Measurements from ENCODE around the gene UPK3BL1.
"Not testable (repeated sequence)": the region's sequence is repeated elsewhere in the genome, so short reads cannot be mapped to it uniquely, and the experiment has no call there.

Gene UPK3BL1

DNA sequence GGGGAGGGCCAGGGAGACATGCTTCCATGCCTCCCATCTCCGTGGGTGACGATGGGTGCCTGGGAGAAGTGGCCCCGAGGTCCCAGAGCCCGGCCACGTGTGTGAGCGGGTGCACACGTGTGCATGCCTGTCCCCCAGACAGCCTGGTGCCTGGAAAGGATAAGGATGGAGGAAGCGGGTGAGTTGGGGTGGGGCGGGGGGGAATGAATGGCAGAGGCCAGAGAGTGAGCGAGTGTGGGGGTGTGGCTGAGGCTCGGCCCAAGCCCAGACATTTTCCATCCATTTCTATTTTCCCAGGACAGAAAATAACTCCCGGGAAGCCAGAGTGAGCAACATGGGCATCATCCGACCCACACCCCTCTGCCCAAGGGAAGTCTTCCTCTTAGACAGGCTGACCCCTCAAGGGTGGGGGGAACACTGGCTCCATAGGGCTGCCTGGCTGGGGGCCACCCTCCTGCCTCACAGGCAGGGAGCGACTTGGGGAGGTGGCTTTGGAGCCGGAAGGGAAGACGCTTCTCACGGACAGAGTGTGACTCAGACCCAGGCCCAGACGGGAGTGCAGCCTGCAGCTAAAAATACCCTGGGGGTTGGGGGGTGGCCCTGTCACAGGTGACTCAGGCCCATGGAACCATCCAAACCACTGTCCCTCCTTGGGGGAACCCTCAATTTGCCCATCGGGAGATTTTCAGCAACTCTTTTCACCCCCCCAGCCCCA is 38.0 kb downstream of the UPK3BL1 start:
- in situ Hi-C loops (cut with MboI; ENCODE audit: low pct_unique_long_range_greater_than_20kb, low sequenced_read_pairs, unreplicated experiment); DNase-seq (ENCODE audit: low spot score): not testable (repeated sequence)

DNA sequence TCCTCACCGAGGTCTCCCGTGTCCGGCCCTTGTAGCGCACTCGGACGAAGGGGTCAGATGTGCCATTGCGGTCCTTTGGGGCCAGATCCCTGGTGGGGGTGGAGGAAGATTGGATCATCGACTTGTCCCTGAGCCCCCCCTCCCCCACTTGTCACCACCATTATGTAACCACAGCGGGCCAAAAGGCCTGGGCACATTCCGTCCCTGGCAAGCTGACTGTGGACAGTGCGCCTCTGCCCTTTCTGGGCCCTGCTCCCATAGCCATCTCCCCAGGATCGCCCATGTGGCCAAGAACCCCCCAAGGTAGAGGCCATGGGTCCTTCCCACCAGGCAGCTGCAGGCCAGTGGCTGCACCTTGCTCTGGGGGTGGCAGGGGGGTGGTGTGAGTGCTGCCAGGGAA is 40.3 kb downstream of the UPK3BL1 start:
- in situ Hi-C loops (cut with MboI; ENCODE audit: low pct_unique_long_range_greater_than_20kb, low sequenced_read_pairs, unreplicated experiment); DNase-seq (ENCODE audit: low spot score): not testable (repeated sequence)

DNA sequence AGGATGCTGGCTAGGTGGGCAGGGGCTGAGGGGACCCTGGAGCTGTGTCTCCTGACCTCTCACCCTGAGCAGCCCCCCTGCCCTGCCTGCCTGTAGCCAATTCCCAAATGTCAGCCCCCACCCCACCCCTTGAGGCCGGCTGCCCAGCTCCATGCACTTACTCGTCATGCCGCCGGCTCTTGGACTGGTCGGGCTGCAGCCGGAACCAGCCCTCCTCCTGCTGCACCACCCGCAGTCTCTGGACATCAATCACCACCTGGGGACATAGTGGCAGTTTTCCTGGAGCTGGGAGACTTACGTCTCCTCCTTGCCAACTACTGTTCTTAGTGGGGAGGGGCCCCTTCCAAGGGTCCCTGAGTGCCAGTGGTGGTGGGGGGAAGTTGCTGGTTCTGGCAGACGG is 42.9 kb downstream of the UPK3BL1 start:
- in situ Hi-C loops (cut with MboI; ENCODE audit: low pct_unique_long_range_greater_than_20kb, low sequenced_read_pairs, unreplicated experiment) = not testable (repeated sequence)

DNA sequence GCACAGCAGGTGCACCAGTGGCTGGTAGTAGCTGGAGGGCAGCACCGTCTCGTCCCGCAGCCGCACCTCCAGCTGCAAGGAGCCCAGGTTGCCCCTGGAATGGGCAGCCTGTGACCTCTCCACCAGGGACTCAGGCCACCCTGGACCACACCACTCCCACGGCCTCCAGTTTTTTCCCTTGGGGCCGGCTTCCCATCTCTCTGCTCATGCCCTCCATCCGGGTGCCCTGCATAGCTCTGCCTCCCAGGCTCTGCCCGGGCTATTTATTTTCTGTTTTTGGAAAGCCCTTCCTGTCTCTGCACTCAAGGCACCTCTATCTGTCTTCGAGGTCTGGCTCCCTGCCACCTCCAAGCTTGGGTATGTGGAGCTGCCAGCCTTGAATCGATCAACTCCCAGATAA is 46.6 kb downstream of the UPK3BL1 start:
- in situ Hi-C loops (cut with MboI; ENCODE audit: low pct_unique_long_range_greater_than_20kb, low sequenced_read_pairs, unreplicated experiment); DNase-seq (ENCODE audit: low spot score): not testable (repeated sequence)

More for the DNA sequence above, 42.9 kb downstream of the UPK3BL1 start:
- DNase-seq (ENCODE audit: low spot score) = not testable (repeated sequence)

DNA sequence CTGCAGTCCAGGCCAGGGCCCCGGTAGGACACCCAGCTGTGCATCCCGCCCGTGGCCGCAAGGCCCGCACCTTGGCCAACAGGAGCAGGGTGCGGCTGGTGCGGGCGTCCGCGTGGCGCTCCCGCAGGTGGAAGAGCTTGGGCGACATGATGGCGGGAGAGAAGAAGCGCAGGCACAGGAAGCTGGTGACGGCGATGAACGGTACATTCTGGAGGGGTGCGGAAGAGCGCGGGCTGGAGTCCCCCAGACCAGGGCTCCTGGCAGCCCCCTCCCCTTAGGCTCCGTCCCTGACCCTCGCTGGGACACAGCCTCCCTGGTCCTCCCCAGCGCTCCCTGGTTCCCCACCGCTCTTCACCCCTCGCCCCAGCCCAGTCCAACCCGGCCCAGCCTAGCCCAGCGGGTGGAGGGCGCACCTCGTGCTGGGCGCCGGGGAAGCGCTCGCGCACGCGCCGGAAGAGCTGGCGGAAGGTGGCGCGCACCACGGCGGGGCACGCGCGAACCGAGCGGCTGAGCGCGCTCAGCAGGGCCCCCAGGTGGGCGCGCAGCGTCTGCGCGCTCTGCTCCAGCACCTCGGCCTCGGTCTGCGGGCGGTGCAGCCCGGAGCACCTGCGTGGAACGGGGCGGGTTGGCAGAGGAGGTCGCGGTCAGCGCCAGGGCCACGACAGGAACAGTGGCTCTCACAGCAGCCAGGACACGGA is 48.8 kb downstream of the UPK3BL1 start:
- in situ Hi-C loops (cut with MboI; ENCODE audit: low pct_unique_long_range_greater_than_20kb, low sequenced_read_pairs, unreplicated experiment); DNase-seq (ENCODE audit: low spot score): not testable (repeated sequence)

DNA sequence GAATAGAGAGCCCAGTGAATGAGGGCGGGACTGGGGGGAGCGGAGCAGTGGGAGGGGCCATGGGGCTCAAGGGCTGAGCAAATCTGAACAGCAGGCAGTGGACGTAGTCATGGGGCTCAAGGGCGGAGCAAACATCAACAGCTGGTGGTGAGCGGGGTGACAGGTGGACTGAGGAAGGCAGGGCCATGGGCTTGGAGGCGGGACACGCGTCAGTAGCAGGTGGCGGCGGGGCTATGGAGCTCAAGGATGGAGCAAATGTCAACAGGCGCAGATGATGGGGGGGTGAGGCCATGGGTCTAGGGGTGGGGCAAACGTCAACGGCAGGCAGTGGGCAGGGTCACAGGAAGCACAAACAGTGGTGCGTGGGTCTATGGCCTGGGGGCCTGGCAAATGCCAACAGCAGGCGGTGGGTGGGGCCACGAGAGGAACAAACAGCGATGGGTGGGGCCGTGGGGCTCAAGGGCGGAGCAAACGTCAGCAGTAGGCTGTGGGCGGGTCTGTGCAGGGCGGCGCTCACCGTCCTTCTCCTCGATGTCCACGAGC is 50.0 kb downstream of the UPK3BL1 start:
- in situ Hi-C loops (cut with MboI; ENCODE audit: low pct_unique_long_range_greater_than_20kb, low sequenced_read_pairs, unreplicated experiment); DNase-seq (ENCODE audit: low spot score): not testable (repeated sequence)

DNA sequence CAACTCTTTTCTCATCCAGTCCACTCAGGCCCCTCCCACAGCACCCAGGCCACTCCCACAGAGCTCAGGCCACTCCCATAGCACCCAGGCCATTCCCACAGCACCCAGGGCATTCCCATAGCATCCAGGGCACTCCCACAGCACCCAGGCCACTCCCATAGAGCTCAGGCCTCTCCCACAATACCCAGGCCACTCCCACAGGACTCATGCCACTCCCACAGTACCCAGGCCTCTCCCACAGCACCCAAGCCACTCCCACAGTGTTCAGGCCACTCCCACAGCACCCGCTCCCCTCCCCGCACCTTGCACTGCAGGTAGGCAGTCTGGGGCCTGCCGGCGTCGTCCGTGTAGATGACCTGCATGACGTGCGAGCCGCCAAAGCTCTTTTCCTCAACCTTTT is 52.7 kb downstream of the UPK3BL1 start:
- DNase-seq (ENCODE audit: low spot score); in situ Hi-C loops (cut with MboI; ENCODE audit: low pct_unique_long_range_greater_than_20kb, low sequenced_read_pairs, unreplicated experiment): not testable (repeated sequence)

Data from GM13977 (cell line).